Esophagus (tissue), 2 donors: ENCODE measurements around the gene ZP1. TPM values are rescaled to one million over a fixed set of nuclear protein-coding genes. Genes with fewer than 3 reads are reported as not detected.
A peak's percentile ranks its signal among the peaks of the same experiment; 100 is the strongest.

Experiments
- H3K27ac ChIP-seq, 2 donors: one replicate each; pipeline ENCODE4 v1.5.1; 2013; ENCODE audit warnings: low read depth in 2 of 2, mild to moderate bottlenecking in 2 of 2, inconsistent platforms in 1 of 2, low read length in 1 of 2, moderate library complexity in 1 of 2
- H3K27me3 ChIP-seq, 2 donors: one replicate each; pipeline ENCODE4 v1.6.1; 2013; ENCODE audit warnings: low read length in 2 of 2, control low read depth in 1 of 2, mild to moderate bottlenecking in 1 of 2; ENCODE audit not compliant: insufficient read depth in 2 of 2, control insufficient read depth in 1 of 2
- H3K36me3 ChIP-seq, 2 donors: one replicate each; pipeline ENCODE4 v1.6.1; 2013; ENCODE audit warnings: low read length in 1 of 2; ENCODE audit not compliant: control insufficient read depth in 2 of 2, insufficient read depth in 2 of 2
- H3K4me1 ChIP-seq, 2 donors: one replicate each; pipeline ENCODE4 v1.6.1; 2013; ENCODE audit warnings: low read length in 1 of 2; ENCODE audit not compliant: control insufficient read depth in 2 of 2, insufficient read depth in 2 of 2
- H3K4me3 ChIP-seq, 2 donors: one replicate each; pipeline ENCODE4 v1.5.1; 2013; ENCODE audit warnings: low read length in 2 of 2, mild to moderate bottlenecking in 2 of 2, low read depth in 1 of 2, moderate library complexity in 1 of 2
- H3K9me3 ChIP-seq, 2 donors: one replicate each; pipeline ENCODE4 v1.6.1; 2013; ENCODE audit warnings: mild to moderate bottlenecking in 2 of 2, low read depth in 1 of 2, low read length in 1 of 2, moderate library complexity in 1 of 2; ENCODE audit not compliant: control insufficient read depth in 2 of 2, insufficient read depth in 1 of 2
- WGBS, 2 donors: extraction: QIAGEN DNeasy Blood & Tissue Kit; methylation state at CpG; one replicate each; pipeline ENCODE4 v1.1.7; 2013; 5-methylcytosine and 5-hydroxymethylcytosine counted together
- polyA plus RNA-seq, 2 donors: library from polyadenylated mRNA; stranded (reverse); fragments of 200-250 nt; gene quantifications; one replicate each; pipeline ENCODE4 v1.2.3, GENCODE V29; 2013
- donor health status: healthy with polysubstance abuse.
- donor health status: Bipolar disorder and iron deficiency.

Gene ZP1
- polyA plus RNA-seq, 2 donors = 0.06 to 0.08 TPM

DNA sequence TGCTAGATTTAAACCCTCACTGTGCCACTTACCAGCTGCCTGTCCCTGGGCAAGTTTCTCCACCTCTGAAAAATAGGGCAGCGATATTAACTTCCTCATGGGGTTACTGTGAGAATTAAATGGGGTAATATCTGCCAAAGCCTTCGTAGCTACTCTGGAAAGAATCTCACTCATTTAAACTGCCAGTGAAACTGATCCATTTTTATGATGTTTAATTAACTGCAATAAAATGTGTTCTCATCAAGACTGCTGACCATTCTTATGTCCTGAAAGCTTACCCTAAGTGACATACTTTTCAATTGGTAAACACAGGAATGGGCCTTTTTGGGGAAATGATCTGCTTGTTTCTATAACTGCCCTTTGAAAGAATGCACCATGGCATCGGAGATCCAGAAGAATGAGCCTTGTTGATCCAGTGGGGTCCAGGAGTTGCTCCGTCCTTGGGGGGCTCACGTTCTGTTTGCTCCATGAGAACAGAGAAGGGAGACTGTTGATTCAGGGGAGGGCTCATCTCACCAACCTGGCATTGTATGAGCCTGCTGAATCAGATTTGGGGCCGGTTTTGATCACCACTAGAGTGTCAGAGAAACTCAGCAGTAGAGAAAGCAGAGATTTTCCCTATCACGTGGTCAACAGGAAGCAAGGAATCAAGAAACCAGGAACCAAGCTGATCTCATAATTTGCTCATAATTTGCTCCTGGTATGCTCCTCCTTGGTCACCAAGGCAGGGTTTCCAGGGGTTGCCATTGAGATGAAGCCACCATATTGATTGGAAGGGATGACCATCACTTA, 32.4 kb upstream of the ZP1 start:
- no peaks in the 10 kb centered on the region for H3K36me3 ChIP-seq
- 52 to 54% methylated on average over 7 of the region's 7 CpGs for WGBS, 2 donors
- H3K4me1 ChIP-seq = no peaks in the 10 kb centered on the region
- no peaks in the 10 kb centered on the region for H3K9me3 ChIP-seq
- no peak overlapping the region for H3K4me3 ChIP-seq
- no peaks in the 10 kb centered on the region for H3K27me3 ChIP-seq
- no peak overlapping the region for H3K27ac ChIP-seq

DNA sequence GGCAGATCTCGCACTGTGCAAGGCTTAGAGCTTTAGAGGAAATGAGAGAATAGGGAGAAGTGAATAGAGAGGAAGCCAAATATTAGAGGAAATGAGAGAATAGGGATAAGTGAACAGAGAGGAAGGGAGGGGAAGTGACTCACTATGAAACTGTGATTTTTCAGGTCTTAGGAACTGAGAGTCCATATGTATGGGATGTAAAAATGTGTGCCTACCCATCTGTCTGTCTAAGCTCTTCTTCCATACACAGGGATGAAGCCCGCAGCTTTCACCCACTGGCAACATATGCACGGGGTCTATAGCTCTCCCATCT, 31.9 kb upstream of the ZP1 start:
- H3K4me1 ChIP-seq = peaks cover 0 to 1% of the 10 kb centered on the region in 2 donors
- no peaks in the 10 kb centered on the region for H3K9me3 ChIP-seq
- H3K27ac ChIP-seq = no peak overlapping the region
- no peaks in the 10 kb centered on the region for H3K27me3 ChIP-seq
- WGBS, 2 donors = 80 to 83% methylated on average over 3 of the region's 3 CpGs
- H3K4me3 ChIP-seq = no peak overlapping the region
- no peaks in the 10 kb centered on the region for H3K36me3 ChIP-seq

DNA sequence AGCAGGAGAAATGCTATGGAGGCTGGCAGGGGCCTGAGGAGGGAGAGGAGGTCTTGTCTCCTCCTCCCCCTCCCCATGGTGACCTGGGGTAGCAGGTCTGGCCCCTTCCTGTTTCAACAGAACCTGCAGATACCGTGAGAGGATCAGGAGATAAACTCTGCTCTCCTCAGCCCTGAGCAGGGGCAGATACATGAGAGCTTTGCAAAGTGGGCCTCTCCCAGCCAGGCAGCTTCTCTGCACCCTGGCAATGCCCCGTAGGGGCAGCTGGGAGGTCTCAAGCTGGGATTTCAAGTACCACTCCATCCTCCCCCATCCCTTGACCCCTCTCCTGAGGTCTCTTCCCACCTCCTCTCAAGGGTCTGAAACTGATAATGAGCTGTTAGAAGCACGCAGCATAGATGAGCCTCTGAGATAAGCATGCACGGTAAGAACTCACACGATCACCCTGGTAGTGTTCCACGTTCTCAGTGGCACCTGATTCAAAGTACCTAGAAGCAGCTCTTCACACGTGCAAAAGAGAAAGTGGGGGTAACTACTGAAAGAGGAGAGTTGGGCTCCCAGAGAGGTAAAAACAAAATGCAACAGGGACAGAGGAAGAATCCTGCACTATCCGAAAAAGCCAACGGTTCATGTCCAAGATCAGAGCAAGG, 30.4 kb upstream of the ZP1 start:
- H3K4me3 ChIP-seq = no peak overlapping the region
- no peak overlapping the region for H3K27ac ChIP-seq
- peaks cover 0 to 5% of the 10 kb centered on the region in 2 donors for H3K4me1 ChIP-seq
- H3K36me3 ChIP-seq = no peaks in the 10 kb centered on the region
- 70 to 71% methylated on average over 9 of the region's 9 CpGs for WGBS, 2 donors
- H3K27me3 ChIP-seq = no peaks in the 10 kb centered on the region
- H3K9me3 ChIP-seq = no peaks in the 10 kb centered on the region

DNA sequence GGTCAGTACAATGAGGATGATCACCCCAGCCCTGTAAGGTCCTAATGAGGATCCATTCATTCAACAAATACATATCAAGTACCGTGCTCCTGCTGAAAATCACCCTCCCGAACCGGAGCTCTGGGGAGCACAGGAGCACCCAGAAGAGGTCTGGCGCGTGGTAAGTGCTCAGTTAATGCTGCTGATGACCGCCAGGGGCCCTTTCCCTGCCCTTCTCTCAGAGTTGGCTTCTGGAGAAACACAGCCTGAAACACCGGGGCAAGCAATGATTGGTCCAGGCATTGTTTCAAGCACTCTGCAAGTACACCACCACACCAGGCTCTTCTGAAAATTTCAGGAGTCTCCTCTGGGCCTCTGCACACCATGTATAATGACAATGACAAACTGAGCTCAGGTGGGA, 29.2 kb upstream of the ZP1 start:
- H3K4me1 ChIP-seq = peaks cover 3 to 5% of the 10 kb centered on the region in 2 donors
- WGBS, 2 donors = 83 to 86% methylated on average over 7 of the region's 7 CpGs
- no peaks in the 10 kb centered on the region for H3K36me3 ChIP-seq
- no peak overlapping the region for H3K27ac ChIP-seq
- no peak overlapping the region for H3K4me3 ChIP-seq
- no peaks in the 10 kb centered on the region for H3K27me3 ChIP-seq
- no peaks in the 10 kb centered on the region for H3K9me3 ChIP-seq

DNA sequence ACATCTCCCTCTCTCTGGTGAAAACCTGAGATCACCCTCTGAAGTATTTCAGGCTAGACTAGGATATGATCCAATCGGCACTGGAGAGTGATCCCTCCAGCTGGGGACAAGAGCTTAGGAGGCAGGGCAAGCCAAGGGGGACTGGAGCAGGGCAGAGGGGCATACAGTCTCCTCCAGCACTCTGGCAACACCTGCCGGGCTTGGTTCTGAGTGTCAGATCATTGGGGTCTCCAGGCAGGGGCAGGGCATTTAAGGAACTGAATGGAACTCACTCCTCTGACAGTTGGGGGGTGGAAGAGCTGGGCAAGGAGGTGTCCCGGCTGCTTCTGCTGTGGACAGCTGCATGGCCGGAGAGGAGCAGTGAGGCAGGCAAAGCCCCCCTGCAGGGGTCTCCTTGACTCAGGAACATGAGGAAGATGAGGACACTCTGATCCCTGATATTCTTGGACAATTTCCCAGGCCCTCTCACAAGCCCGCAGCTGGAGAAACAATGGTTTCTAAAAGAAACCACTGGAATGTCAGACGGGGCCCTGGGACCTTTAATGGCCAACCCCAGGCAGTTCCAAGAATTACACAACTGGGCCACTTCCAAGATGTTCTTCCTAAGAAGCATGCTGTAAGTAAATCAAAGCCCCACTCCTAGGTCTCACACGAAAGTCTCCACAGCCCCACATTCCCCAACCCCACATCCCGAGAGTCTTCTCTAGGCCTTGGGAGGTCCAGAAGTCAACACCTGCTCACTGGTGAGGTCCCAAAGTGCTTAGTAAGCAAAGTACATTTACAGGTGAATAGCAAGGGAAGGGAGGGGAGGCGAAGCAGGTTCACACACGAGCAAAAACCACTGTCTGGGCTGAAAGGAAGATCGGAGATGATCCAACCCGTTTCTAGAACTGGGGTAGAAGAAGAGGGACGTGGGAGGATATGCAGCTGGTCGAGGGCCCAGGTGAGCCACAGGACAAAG, 26.6 kb upstream of the ZP1 start:
- Histone ChIP-seq H3K27me3 (no peaks in the 10 kb centered on the region), H3K9me3 (no peaks in the 10 kb centered on the region), H3K27ac (peak overlapping the region; percentile 44 to 50), H3K4me3 (no peak overlapping the region), H3K36me3 (no peaks in the 10 kb centered on the region), H3K4me1 (peaks cover 11 to 15% of the 10 kb centered on the region in 2 donors)
- 69 to 76% methylated on average over 14 of the region's 14 CpGs for WGBS, 2 donors

DNA sequence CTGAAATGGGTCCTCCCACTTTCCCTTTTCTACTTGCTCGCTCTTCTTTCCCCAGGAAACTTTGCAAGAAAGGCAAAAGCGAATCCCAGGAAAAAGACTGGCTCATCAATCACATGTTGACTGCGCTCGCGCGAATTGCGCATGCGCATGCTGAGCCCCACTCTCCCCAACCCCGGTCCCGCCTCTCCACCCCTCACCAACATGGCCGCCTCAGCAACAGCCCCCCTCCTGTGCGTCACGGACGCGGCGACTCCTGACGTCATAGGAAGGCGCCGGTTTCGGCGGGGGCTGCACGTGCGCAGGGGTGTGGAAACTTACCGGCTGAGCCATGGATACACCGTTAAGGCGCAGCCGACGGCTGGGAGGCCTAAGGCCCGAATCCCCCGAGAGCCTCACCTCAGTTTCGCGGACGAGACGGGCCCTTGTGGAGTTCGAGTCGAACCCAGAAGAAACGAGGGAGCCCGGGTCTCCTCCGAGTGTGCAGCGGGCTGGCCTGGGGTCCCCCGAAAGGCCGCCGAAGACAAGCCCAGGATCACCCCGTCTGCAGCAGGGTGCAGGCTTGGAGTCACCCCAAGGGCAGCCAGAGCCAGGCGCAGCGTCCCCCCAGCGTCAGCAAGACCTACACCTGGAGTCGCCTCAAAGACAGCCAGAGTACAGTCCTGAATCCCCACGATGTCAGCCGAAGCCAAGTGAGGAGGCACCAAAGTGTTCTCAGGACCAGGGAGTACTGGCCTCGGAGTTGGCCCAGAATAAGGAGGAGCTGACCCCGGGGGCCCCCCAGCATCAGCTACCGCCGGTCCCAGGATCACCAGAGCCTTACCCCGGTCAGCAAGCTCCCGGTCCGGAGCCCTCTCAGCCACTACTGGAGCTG, 25.3 kb upstream of the ZP1 start, which contains the start of gene CCDC86:
Gene CCDC86 (plus strand): TSS at position 317 of the 871 bp plus-strand sequence. CDS start 12 bp downstream, at position 329.
- Histone ChIP-seq H3K27me3 (no peaks in the 10 kb centered on the region), H3K27ac (peak within 1 kb of the TSS; percentile 59 to 63), H3K4me1 (peaks cover 11 to 18% of the 10 kb centered on the region in 2 donors), H3K36me3 (peaks cover 0 to 3% of the 10 kb centered on the region in 2 donors), H3K9me3 (no peaks in the 10 kb centered on the region), H3K4me3 (peak within 1 kb of the TSS; percentile 88 to 94)
- 0 to 1% methylated on average over 57 of the region's 57 CpGs for WGBS, 2 donors

- peak overlapping the region; percentile 88 to 94 for H3K4me3 ChIP-seq
- no peaks in the 10 kb centered on the region for H3K9me3 ChIP-seq
- 7 to 9% methylated on average over 23 of the region's 23 CpGs for WGBS, 2 donors
- peak overlapping the region; percentile 59 to 63 for H3K27ac ChIP-seq
- H3K4me1 ChIP-seq = peaks cover 11 to 18% of the 10 kb centered on the region in 2 donors
- no peaks in the 10 kb centered on the region for H3K27me3 ChIP-seq
- H3K36me3 ChIP-seq = peaks cover 2 to 6% of the 10 kb centered on the region in 2 donors
Measured at GRCh38 chr11:60842668-60843600, 24.4 kb upstream of the ZP1 start.
